Suprapubic skin (tissue), 4 donors: ENCODE data around the gene SPRYD7.

Experiments used
- CTCF ChIP-seq, 2 donors: fragments of 200-600 bp in 1 of 2; fragments of 450-650 bp in 1 of 2; sonication (generic) in 1 of 2; IDR thresholded peaks; one replicate each; pipeline ENCODE4 v1.5.1; 2016 to 2019; ENCODE audit warnings: antibody characterized with exemption in 2 of 2, mild to moderate bottlenecking in 1 of 2, moderate library complexity in 1 of 2
- EP300 ChIP-seq: sonication (generic); formaldehyde crosslinking; IDR thresholded peaks from one replicate; pipeline ENCODE4 v1.6.1; 2017; ENCODE audit warnings: antibody characterized with exemption
- POLR2A ChIP-seq, 2 donors: fragments of 450-650 bp; IDR thresholded peaks; one replicate each; pipeline ENCODE4 v1.6.1; 2017; ENCODE audit warnings: antibody characterized with exemption in 2 of 2, mild to moderate bottlenecking in 2 of 2, moderate library complexity in 2 of 2
- POLR2AphosphoS5 ChIP-seq, 3 donors: sonication (generic); formaldehyde crosslinking; IDR thresholded peaks; one replicate each; pipeline ENCODE4 v1.6.1; 2017; ENCODE audit warnings: antibody characterized with exemption in 3 of 3

- TF ChIP-seq CTCF (IDR thresholded peaks at IDR 0.05) (peak; percentile 75 to 84), POLR2AphosphoS5 (IDR thresholded peaks at IDR 0.05) (no peak), POLR2A (IDR thresholded peaks at IDR 0.05) (no peak), EP300 (no peak)
Measured at GRCh38 chr13:49976314-49977258, 40.4 kb upstream of the SPRYD7 start.
